MM.1S (cell line): ENCODE results near the gene EMILIN1.
A peak's percentile ranks its signal among the peaks of the same experiment; 100 is the strongest.

ENCODE experiments used
- DNase-seq: peaks from one replicate; pipeline ENCODE4 v3.0.0-alpha.2; 2015
- H2AFZ ChIP-seq: fragments of 300-600 bp; sonication (generic); 2 replicates; pipeline ENCODE4 v1.6.0; 2016; ENCODE audit warnings: antibody characterized with exemption, low read length
- H3F3A ChIP-seq: fragments of 300-600 bp; sonication (generic); 2 replicates; pipeline ENCODE4 v1.6.1; 2016; ENCODE audit warnings: mild to moderate bottlenecking, antibody characterized with exemption, low read length, moderate library complexity, mixed read lengths; ENCODE audit not compliant: insufficient read depth
- H3K27ac ChIP-seq: fragments of 300-600 bp; sonication (generic); 2 replicates; pipeline ENCODE4 v1.5.1; 2016; ENCODE audit warnings: mild to moderate bottlenecking, low read length
- H3K27me3 ChIP-seq: fragments of 300-600 bp; sonication (generic); replicated peaks from 2 replicates; pipeline ENCODE4 v1.6.0; 2016; ENCODE audit warnings: low read length; ENCODE audit not compliant: insufficient read depth
- H3K36me3 ChIP-seq: fragments of 300-600 bp; sonication (generic); replicated peaks from 2 replicates; pipeline ENCODE4 v1.6.1; 2016; ENCODE audit warnings: mild to moderate bottlenecking, low read length, mixed read lengths; ENCODE audit not compliant: insufficient read depth
- H3K4me1 ChIP-seq: fragments of 300-600 bp; sonication (generic); 2 replicates; pipeline ENCODE4 v1.6.1; 2016; ENCODE audit warnings: low read length, mixed read lengths
- H3K4me2 ChIP-seq: fragments of 300-600 bp; sonication (generic); 2 replicates; pipeline ENCODE4 v1.6.0; 2016; ENCODE audit warnings: low read depth, low read length
- H3K4me3 ChIP-seq: fragments of 300-600 bp; sonication (generic); 2 replicates; pipeline ENCODE4 v1.5.1; 2016; ENCODE audit warnings: low read length, mixed read lengths
- H3K79me2 ChIP-seq: fragments of 300-600 bp; sonication (generic); 2 replicates; pipeline ENCODE4 v1.6.1; 2016; ENCODE audit warnings: mixed run types, low read length, mixed read lengths
- H3K9ac ChIP-seq: fragments of 300-600 bp; sonication (generic); 2 replicates; pipeline ENCODE4 v1.6.1; 2016; ENCODE audit warnings: low read length, mixed read lengths
- H3K9me2 ChIP-seq: fragments of 300-600 bp; sonication (generic); replicated peaks from 2 replicates; pipeline ENCODE4 v1.6.1; 2016; ENCODE audit warnings: mild to moderate bottlenecking, low read length, mixed read lengths; ENCODE audit not compliant: insufficient read depth
- H3K9me3 ChIP-seq: fragments of 300-600 bp; sonication (generic); replicated peaks from 2 replicates; pipeline ENCODE4 v1.6.1; 2016; ENCODE audit warnings: mild to moderate bottlenecking, low read length, mixed read lengths; ENCODE audit not compliant: insufficient read depth
- H4K20me1 ChIP-seq: fragments of 300-600 bp; sonication (generic); 2 replicates; pipeline ENCODE4 v1.6.1; 2016; ENCODE audit warnings: mild to moderate bottlenecking, low read length, moderate library complexity, mixed read lengths; ENCODE audit not compliant: insufficient read depth
- CTCF ChIP-seq: fragments of 300-600 bp; sonication (generic); IDR thresholded peaks from 2 replicates; pipeline ENCODE4 v1.5.1; 2016; ENCODE audit warnings: antibody characterized with exemption, low read length, mixed read lengths
- EZH2 ChIP-seq: fragments of 300-600 bp; sonication (generic); optimal IDR thresholded peaks from 2 replicates; pipeline ENCODE3; 2017; ENCODE audit warnings: low read depth, mild to moderate bottlenecking, antibody characterized with exemption, low read length, mixed read lengths
- EZH2phosphoT487 ChIP-seq: fragments of 300-600 bp; sonication (generic); IDR thresholded peaks from 2 replicates; pipeline ENCODE4 v1.6.1; 2018; ENCODE audit warnings: antibody characterized with exemption, low read length

EMILIN1 gene

DNA sequence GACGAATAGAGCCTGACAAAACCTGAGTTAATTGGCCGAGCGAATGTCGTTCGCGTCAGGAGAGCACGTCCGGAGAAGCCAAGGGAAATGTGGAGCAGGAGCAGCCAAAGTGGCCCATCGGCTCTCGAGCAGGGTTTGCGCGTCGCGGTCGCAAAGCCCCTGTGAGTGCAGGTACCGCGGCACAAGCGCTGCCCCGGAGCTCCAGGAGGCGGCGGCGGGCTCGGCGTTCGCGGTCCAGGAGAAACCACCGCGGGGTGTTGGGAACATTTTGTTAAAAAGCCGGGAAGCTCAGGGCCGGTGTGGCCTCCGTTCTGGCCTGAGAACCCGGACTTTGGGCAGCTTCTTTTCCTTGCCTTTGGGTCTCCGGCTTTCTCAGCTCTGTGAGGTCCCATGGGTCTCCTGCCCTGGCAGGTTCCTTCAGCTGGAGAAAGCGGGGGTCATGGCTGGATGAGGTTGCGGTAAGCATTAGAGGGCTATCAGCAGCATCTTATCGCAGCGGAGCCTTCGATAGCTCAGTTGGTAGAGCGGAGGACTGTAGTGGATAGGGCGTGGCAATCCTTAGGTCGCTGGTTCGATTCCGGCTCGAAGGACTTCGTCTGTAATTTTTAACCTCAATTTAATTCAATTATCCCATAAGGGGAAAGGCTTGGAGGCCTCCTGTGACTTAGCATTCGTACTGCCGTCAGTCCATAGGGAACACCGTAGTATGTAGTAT is 28.0 kb upstream of the EMILIN1 start:
- Histone ChIP-seq H3K9me2 (no peaks in the 10 kb centered on the region), H3K4me2 (peak overlapping the region; percentile 88), H3K27me3 (no peaks in the 10 kb centered on the region), H3F3A (peaks cover 27% of the 10 kb centered on the region), H3K9me3 (no peaks in the 10 kb centered on the region), H3K9ac (peak overlapping the region; percentile 69), H2AFZ (peak overlapping the region; percentile 86), H3K79me2 (no peaks in the 10 kb centered on the region), H3K4me1 (peaks cover 12% of the 10 kb centered on the region; the same call in 1 of the 2 replicates), H4K20me1 (no peaks in the 10 kb centered on the region), H3K4me3 (peak overlapping the region; percentile 94), H3K27ac (peak overlapping the region; percentile 80), H3K36me3 (no peaks in the 10 kb centered on the region)
- TF ChIP-seq EZH2 (no peak), CTCF (peak; percentile 35), EZH2phosphoT487 (no peak)
- peak; percentile 94 for DNase-seq

DNA sequence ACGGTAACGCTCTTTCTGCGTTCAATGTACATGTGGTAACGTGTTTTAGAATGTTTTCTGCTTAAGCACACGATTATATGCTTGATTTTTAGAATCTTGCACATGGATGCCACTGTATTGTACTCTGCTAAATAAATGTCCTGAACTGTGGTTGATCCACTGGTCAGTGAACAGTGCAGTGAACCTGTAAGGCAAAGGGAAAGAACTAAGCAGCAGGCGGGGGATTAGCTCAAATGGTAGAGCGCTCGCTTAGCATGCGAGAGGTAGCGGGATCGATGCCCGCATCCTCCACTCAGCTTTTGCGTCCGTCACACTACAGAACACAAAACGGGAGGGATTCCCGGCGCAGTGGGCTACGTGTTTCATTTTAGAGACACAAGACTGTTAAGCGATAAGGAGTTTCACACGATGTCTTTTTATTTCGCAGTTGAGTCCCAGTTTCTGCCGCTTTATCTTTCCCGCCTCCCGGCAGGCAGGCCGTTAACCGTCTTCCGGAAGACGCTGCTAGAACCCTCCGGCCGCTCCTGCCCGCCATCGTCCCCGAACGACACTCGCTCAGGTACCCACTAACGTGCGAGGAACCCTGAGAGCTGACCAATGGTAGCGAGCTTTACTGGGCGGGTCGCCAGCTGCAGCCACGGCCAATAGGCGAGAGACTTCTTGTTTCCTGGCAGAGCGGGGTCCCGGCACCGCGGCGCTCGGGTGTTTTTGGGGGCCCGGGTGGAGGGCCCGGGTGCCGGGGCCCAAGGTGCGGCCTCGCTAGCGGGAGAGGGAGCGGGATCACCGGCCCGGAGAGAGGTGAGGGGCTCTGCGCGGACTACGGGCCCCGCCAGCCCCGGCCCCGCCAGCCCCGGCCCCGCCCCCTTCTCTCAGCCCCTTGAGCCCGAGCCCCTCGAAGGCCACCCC is 27.2 kb upstream of the EMILIN1 start, which contains the start of gene AGBL5:
TSS of gene AGBL5 (plus strand) at position 673 of the 906 bp plus-strand sequence. CDS start 1,291 bp downstream, outside the sequence.
- DNase-seq: peak; percentile 96
- Histone ChIP-seq H3K9me3 (no peaks in the 10 kb centered on the region), H3K36me3 (no peaks in the 10 kb centered on the region), H3K27ac (peak within 1 kb of the TSS; percentile 80), H4K20me1 (no peaks in the 10 kb centered on the region), H2AFZ (peak within 1 kb of the TSS; percentile 86), H3K9me2 (no peaks in the 10 kb centered on the region), H3K4me2 (peak within 1 kb of the TSS; percentile 88), H3K4me1 (peaks cover 12% of the 10 kb centered on the region; the same call in 1 of the 2 replicates), H3K4me3 (peak within 1 kb of the TSS; percentile 94), H3K9ac (peak within 1 kb of the TSS; percentile 69), H3K27me3 (no peaks in the 10 kb centered on the region), H3K79me2 (no peaks in the 10 kb centered on the region), H3F3A (peaks cover 27% of the 10 kb centered on the region)
- no peak for TF ChIP-seq EZH2phosphoT487
- no peak for TF ChIP-seq CTCF
- TF ChIP-seq EZH2: no peak

- DNase-seq: no peak
- Histone ChIP-seq H3K4me2 (peak overlapping the region; percentile 88), H3K4me1 (peaks cover 12% of the 10 kb centered on the region; the same call in 1 of the 2 replicates), H4K20me1 (no peaks in the 10 kb centered on the region), H3K4me3 (peak overlapping the region; percentile 94), H3K27me3 (no peaks in the 10 kb centered on the region), H3K27ac (no peak overlapping the region; the same call in 1 of the 2 replicates), H2AFZ (peak overlapping the region; percentile 78), H3K79me2 (no peaks in the 10 kb centered on the region), H3F3A (peaks cover 27% of the 10 kb centered on the region), H3K9me2 (no peaks in the 10 kb centered on the region), H3K9ac (peak overlapping the region; percentile 69), H3K9me3 (no peaks in the 10 kb centered on the region), H3K36me3 (no peaks in the 10 kb centered on the region)
- no peak for TF ChIP-seq EZH2
- TF ChIP-seq CTCF: no peak
- TF ChIP-seq EZH2phosphoT487: no peak
Measured at GRCh38 chr2:27051902-27052645, 26.3 kb upstream of the EMILIN1 start.
